Measurements from ENCODE around the gene EXD3.

Gene EXD3

GRCh38 chr9:137297966-137298365 lies 125.0 kb downstream of the EXD3 start:
- H3K4me3 ChIP-seq (replicated peaks; ENCODE audit: insufficient read depth, low read length) = no peak overlapping the region
- no peak for TF ChIP-seq POLR2AphosphoS5 (IDR thresholded peaks at IDR 0.05; ENCODE audit: low read depth)
- TF ChIP-seq GABPA (IDR thresholded peaks at IDR 0.05; ENCODE audit: low read depth) = no peak
- TF ChIP-seq CTCF (IDR thresholded peaks at IDR 0.05; ENCODE audit: insufficient read depth, low read length) = no peak
- peaks cover 15% of the 10 kb centered on the region for H3K27me3 ChIP-seq (ENCODE audit: insufficient read depth, poor library complexity, severe bottlenecking)
- H3K27ac ChIP-seq (replicated peaks) = no peak overlapping the region
- no peak for DNase-seq (ENCODE audit: low read depth in 1 of 2, low spot score in 1 of 2)

- no peak for DNase-seq (ENCODE audit: low read depth in 1 of 2, low spot score in 1 of 2)
- Histone ChIP-seq H3K27me3 (ENCODE audit: insufficient read depth, poor library complexity, severe bottlenecking) (peaks cover 15% of the 10 kb centered on the region), H3K27ac (replicated peaks) (no peak overlapping the region), H3K4me3 (replicated peaks; ENCODE audit: insufficient read depth, low read length) (no peak overlapping the region)
- TF ChIP-seq POLR2AphosphoS5 (IDR thresholded peaks at IDR 0.05; ENCODE audit: low read depth) = no peak
- no peak for TF ChIP-seq GABPA (IDR thresholded peaks at IDR 0.05; ENCODE audit: low read depth)
Observed at GRCh38 chr9:137296670-137297664, 126.0 kb downstream of the EXD3 start.

DNA sequence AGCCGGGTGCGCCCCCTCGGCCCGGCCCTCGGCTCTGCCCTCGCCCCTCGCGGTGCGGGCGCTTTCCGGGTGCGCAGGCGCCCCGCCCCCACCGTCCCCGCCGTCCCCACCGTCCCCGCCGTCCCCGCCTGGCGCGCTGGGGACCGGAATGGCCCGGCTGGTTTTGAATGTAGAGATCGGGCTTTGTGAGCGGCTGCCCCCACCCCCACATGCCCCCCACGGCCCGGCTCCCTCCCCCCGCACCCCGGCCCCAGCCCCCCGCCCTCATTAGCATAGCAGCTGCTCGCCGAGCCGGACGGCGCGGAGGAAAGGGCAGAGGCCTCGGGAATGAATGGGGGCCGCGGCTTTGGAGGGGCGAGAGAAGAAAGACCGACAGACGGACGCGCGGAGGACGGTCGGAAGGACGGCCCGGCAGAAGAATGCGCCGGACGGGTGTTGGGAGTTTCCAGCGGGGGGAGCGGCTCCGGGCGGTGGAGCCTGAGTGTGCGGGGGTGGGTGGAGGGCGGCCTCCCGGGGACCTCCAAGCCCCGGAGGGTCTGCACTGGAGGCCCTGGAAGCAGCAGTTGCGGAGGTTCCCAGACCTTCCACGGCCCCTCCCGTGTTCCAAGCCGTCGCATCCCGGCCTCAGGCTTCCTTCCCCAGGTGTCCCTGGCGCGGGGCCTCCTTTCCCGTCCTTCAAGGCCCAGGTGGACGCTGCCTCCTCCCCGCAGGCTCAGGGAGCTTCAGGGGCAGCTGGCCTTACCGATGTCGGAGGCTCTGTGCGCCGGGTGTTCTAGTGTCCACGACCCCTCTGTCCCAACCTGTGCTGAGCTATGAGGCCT lies 126.9 kb downstream of the EXD3 start:
- peaks cover 12% of the 10 kb centered on the region for H3K27me3 ChIP-seq (ENCODE audit: insufficient read depth, poor library complexity, severe bottlenecking)
- no peak for DNase-seq (ENCODE audit: low read depth in 1 of 2, low spot score in 1 of 2)
- H3K27ac ChIP-seq (replicated peaks) = no peak overlapping the region
- TF ChIP-seq, protein P1, sequence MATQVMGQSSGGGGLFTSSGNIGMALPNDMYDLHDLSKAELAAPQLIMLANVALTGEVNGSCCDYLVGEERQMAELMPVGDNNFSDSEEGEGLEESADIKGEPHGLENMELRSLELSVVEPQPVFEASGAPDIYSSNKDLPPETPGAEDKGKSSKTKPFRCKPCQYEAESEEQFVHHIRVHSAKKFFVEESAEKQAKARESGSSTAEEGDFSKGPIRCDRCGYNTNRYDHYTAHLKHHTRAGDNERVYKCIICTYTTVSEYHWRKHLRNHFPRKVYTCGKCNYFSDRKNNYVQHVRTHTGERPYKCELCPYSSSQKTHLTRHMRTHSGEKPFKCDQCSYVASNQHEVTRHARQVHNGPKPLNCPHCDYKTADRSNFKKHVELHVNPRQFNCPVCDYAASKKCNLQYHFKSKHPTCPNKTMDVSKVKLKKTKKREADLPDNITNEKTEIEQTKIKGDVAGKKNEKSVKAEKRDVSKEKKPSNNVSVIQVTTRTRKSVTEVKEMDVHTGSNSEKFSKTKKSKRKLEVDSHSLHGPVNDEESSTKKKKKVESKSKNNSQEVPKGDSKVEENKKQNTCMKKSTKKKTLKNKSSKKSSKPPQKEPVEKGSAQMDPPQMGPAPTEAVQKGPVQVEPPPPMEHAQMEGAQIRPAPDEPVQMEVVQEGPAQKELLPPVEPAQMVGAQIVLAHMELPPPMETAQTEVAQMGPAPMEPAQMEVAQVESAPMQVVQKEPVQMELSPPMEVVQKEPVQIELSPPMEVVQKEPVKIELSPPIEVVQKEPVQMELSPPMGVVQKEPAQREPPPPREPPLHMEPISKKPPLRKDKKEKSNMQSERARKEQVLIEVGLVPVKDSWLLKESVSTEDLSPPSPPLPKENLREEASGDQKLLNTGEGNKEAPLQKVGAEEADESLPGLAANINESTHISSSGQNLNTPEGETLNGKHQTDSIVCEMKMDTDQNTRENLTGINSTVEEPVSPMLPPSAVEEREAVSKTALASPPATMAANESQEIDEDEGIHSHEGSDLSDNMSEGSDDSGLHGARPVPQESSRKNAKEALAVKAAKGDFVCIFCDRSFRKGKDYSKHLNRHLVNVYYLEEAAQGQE (IDR thresholded peaks at IDR 0.05; ENCODE audit: insufficient replicate concordance, low read depth) = no peak
- TF ChIP-seq GABPA (IDR thresholded peaks at IDR 0.05; ENCODE audit: low read depth) (no peak), POLR2AphosphoS5 (IDR thresholded peaks at IDR 0.05; ENCODE audit: low read depth) (no peak), CTCF (IDR thresholded peaks at IDR 0.05; ENCODE audit: insufficient read depth, low read length) (no peak), SPI1 (IDR thresholded peaks at IDR 0.05; ENCODE audit: borderline replicate concordance, low read depth) (no peak)
- no peak overlapping the region for H3K4me3 ChIP-seq (replicated peaks; ENCODE audit: insufficient read depth, low read length)

- Histone ChIP-seq H3K4me3 (replicated peaks; ENCODE audit: insufficient read depth, low read length) (peak overlapping the region; percentile 2; the same call in 1 of the 2 replicates), H3K27me3 (ENCODE audit: insufficient read depth, poor library complexity, severe bottlenecking) (peaks cover 9% of the 10 kb centered on the region)
Observed at GRCh38 chr9:137295238-137295811, 127.6 kb downstream of the EXD3 start.

More at GRCh38 chr9:137295238-137295811, 127.6 kb downstream of the EXD3 start:
- no peak for TF ChIP-seq POLR2AphosphoS5 (IDR thresholded peaks at IDR 0.05; ENCODE audit: low read depth)
- TF ChIP-seq CTCF (IDR thresholded peaks at IDR 0.05; ENCODE audit: insufficient read depth, low read length) = peak; percentile 15
- no peak for DNase-seq (ENCODE audit: low read depth in 1 of 2, low spot score in 1 of 2)
- no peak overlapping the region for H3K27ac ChIP-seq (replicated peaks)

All from HL-60 (cell line).